ENCODE data around the gene PLB1.

- TF ChIP-seq CEBPB (IDR thresholded peaks at IDR 0.05) (no peak), EGR1 (IDR thresholded peaks at IDR 0.05) (no peak), TEAD4 (IDR thresholded peaks at IDR 0.05) (no peak), FOXM1 (IDR thresholded peaks at IDR 0.05; ENCODE audit: borderline replicate concordance, low read depth) (no peak), RAD21 (IDR thresholded peaks at IDR 0.05; ENCODE audit: low read depth) (no peak), EP300 (IDR thresholded peaks at IDR 0.05; ENCODE audit: borderline replicate concordance) (no peak), YY1 (IDR thresholded peaks at IDR 0.05; ENCODE audit: low read depth) (no peak), TAF1 (IDR thresholded peaks at IDR 0.05; ENCODE audit: low read depth) (no peak)
These were observed 43.3 kb downstream of the PLB1 start for GRCh38 chr2:28539118-28539541.
